Measurements from ENCODE around the gene NTN5.

- TF ChIP-seq CTCF (IDR thresholded peaks at IDR 0.05; ENCODE audit: low read depth, low read length, poor library complexity, severe bottlenecking) (no peak), EZH2phosphoT487 (IDR thresholded peaks at IDR 0.05; ENCODE audit: borderline replicate concordance, low read length) (no peak)
These were observed 58.9 kb downstream of the NTN5 start for GRCh38 chr19:48613852-48614435.
